ENCODE data around the gene MORN5.

MORN5 gene

DNA sequence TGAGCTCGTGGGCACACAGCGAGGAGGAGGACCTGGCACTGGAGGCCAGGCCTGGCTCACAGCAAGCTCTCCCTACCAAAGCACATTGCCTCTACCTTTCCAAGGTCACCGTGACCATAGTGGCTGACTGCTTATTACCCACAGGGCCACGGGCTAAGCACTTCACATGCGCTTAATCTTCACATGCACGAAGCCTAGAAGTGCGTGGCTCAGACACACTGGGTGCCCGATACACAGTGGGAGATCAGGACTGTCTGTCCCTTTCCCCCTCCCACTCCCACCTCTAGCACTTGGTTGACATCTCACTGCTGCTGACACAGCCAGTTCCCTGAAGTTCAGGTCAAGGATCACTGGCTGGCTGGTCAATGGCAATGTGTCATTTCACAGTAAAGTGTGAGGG lies 45.5 kb downstream of the MORN5 start:
- TF ChIP-seq, protein P1, sequence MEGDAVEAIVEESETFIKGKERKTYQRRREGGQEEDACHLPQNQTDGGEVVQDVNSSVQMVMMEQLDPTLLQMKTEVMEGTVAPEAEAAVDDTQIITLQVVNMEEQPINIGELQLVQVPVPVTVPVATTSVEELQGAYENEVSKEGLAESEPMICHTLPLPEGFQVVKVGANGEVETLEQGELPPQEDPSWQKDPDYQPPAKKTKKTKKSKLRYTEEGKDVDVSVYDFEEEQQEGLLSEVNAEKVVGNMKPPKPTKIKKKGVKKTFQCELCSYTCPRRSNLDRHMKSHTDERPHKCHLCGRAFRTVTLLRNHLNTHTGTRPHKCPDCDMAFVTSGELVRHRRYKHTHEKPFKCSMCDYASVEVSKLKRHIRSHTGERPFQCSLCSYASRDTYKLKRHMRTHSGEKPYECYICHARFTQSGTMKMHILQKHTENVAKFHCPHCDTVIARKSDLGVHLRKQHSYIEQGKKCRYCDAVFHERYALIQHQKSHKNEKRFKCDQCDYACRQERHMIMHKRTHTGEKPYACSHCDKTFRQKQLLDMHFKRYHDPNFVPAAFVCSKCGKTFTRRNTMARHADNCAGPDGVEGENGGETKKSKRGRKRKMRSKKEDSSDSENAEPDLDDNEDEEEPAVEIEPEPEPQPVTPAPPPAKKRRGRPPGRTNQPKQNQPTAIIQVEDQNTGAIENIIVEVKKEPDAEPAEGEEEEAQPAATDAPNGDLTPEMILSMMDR (IDR thresholded peaks at IDR 0.05; ENCODE audit: low read depth, low read length, missing control alignments), result no peak
- no peak for DNase-seq (ENCODE audit: low read depth)

DNA sequence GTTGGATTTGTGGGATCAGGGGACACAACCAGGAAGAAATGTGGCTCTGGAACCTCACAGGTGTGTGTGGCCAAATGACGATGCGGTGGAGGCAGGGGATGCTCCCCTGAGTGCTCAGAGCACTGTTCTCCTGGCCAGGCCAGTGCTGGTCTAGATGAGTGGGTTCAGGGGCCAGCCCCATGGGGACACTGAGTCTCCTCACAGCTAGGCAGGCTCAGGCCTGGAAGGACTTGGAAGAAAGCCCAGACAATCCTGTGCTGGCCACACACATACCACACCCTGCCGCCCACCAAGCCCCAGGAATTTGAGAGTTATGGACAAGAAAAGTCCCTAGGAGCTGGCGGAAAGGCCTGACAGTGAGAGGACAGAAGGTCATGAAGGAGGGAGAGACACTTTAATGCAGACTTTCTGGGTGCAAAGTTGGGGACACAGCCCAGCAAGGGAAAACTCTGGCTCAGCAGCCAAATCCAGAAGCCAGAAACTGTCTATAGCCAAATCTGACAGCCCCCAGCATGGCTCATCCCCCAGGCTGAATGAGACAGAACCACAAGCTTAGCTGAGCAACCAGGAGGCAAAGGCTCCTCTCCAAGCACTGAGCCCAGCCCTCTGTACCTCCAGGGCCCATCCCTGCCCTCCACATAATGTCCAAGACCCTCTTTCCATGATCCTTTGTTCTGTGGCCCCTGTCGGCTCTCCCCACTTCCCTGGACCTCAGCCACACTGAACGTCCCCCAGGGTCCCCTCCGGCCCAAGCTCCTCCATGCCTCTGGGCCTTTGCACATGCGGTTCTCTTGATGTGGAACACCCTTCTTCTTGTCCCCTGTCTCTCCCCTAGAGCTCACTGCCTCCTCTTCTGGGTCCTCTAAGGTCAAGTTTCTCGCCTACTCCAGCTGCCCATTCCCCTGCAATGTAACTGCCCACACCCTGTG lies 46.7 kb downstream of the MORN5 start:
- TF ChIP-seq, protein P1 (IDR thresholded peaks at IDR 0.05; ENCODE audit: low read depth, low read length, missing control alignments), result no peak
- no peak overlapping the region for H3K4me3 ChIP-seq (ENCODE audit: low read depth, low read length)
- DNase-seq (ENCODE audit: low read depth), result no peak

More for the DNA sequence above, 45.5 kb downstream of the MORN5 start:
- H3K4me3 ChIP-seq (ENCODE audit: low read depth, low read length), result no peak overlapping the region

DNA sequence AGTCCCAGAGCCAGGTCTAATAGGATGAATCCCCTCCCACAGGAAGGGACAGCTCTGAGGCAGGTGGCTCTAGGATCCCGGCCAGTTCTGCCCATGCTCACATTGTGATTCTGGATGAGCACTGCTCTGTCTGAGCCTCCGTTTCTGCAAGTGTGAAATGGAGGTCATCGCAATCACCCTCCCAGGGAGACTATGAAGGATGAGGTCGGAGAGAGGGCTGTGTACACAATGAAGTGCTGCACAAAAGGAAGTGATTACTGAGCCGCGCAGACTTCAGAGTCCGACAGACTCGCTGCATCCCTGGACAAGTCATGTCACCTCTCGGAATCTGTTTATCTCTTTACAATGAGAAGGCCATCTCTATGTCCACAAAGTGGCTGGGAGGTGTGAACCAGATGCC lies 47.4 kb downstream of the MORN5 start:
- no peak overlapping the region for H3K4me3 ChIP-seq (ENCODE audit: low read depth, low read length)
- TF ChIP-seq, protein P1 (IDR thresholded peaks at IDR 0.05; ENCODE audit: low read depth, low read length, missing control alignments), result no peak
- no peak for DNase-seq (ENCODE audit: low read depth)

DNA sequence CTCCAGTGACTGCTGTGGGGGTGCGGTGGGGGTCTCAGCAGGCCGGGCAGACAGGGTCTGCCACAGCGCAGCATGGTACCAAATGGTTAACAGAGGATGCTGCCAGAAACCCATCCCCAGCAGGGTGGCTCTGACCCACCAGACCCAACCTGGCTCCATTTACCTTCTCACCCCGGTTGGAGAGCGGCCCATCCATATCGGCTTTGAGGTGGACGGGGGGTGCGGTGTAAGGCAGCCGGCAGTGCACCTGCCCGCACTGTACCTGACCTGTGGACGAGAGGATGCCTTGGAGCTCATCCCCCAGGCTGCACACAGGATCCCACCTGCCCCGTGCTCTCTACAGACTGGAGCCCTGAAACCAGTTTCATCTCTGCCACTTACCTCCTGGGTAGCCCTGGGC lies 49.7 kb downstream of the MORN5 start:
- TF ChIP-seq, protein P1 (IDR thresholded peaks at IDR 0.05; ENCODE audit: low read depth, low read length, missing control alignments), result no peak
- no peak overlapping the region for H3K4me3 ChIP-seq (ENCODE audit: low read depth, low read length)
- DNase-seq (ENCODE audit: low read depth), result no peak

GRCh38 chr9:122212473-122213004 lies 52.8 kb downstream of the MORN5 start:
- DNase-seq (ENCODE audit: low read depth), result no peak
- TF ChIP-seq, protein P1 (IDR thresholded peaks at IDR 0.05; ENCODE audit: low read depth, low read length, missing control alignments), result no peak
- no peak overlapping the region for H3K4me3 ChIP-seq (ENCODE audit: low read depth, low read length)

GRCh38 chr9:122213102-122213588 lies 53.4 kb downstream of the MORN5 start:
- H3K4me3 ChIP-seq (ENCODE audit: low read depth, low read length), result no peak overlapping the region

More at GRCh38 chr9:122213102-122213588, 53.4 kb downstream of the MORN5 start:
- TF ChIP-seq, protein P1 (IDR thresholded peaks at IDR 0.05; ENCODE audit: low read depth, low read length, missing control alignments), result no peak
- no peak for DNase-seq (ENCODE audit: low read depth)

Measured in GM12864 (cell line).